RWPE1 (cell line): Measurements from ENCODE around the gene CNOT4.
"Not testable (repeated sequence)": the region's sequence is repeated elsewhere in the genome, so short reads cannot be mapped to it uniquely, and the experiment has no call there.

ENCODE experiments used
- CTCF ChIA-PET: fragments of 350-600 bp; sonication (Branson Sonifier 250); formaldehyde crosslinking; extraction: SDS; loops from one replicate; lab custom pipeline; 2021; lab: Yijun Ruan, JAX
- POLR2A ChIA-PET: fragments of 400-600 bp; formaldehyde crosslinking; extraction: SDS; loops from one replicate; lab custom pipeline; 2020; ENCODE audit warnings: antibody characterized with exemption; ENCODE audit not compliant: low non-redundant PET; lab: Yijun Ruan, JAX
- DNase-seq: peaks from one replicate; pipeline ENCODE4 v3.0.0; 2012; ENCODE audit warnings: low spot score
- H3K27ac ChIP-seq: fragments of 450-650 bp; 2 replicates; pipeline ENCODE4 v1.5.1; 2017
- CTCF ChIP-seq: fragments of 450-650 bp; conservative IDR thresholded peaks from 2 replicates; pipeline ENCODE4 v1.5.1; 2017; ENCODE audit warnings: low read depth, mild to moderate bottlenecking

Gene CNOT4

GRCh38 chr7:135490783-135491182, 19.1 kb downstream of the CNOT4 start:
- CTCF ChIA-PET: no interaction called here
- H3K27ac ChIP-seq: no peak overlapping the region
- POLR2A ChIA-PET: no interaction called here
- no peak for TF ChIP-seq CTCF
- DNase-seq: no peak

- CTCF ChIA-PET: no interaction called here
- no peak for TF ChIP-seq CTCF
- H3K27ac ChIP-seq: no peak overlapping the region
- POLR2A ChIA-PET: interaction anchor here (0.6 kb wide), 1 partner anchor 19 kb away, joined by 4 read pairs; no protein-coding TSS in a partner anchor
- no peak for DNase-seq
Observed at GRCh38 chr7:135489791-135490190, 20.1 kb downstream of the CNOT4 start.

- ChIA-PET CTCF (interaction anchor here (0.6 kb wide), 1 partner anchor 26 kb away, joined by 4 read pairs; no protein-coding TSS in a partner anchor), POLR2A (no interaction called here)
- no peak overlapping the region for H3K27ac ChIP-seq
- TF ChIP-seq CTCF: no peak
- no peak for DNase-seq
Observed at GRCh38 chr7:135486261-135486920, 23.5 kb downstream of the CNOT4 start.

GRCh38 chr7:135481598-135481979, 28.3 kb downstream of the CNOT4 start:
- CTCF ChIA-PET: no interaction called here
- no peak for TF ChIP-seq CTCF
- POLR2A ChIA-PET: no interaction called here
- no peak overlapping the region for H3K27ac ChIP-seq
- DNase-seq: no peak

DNA sequence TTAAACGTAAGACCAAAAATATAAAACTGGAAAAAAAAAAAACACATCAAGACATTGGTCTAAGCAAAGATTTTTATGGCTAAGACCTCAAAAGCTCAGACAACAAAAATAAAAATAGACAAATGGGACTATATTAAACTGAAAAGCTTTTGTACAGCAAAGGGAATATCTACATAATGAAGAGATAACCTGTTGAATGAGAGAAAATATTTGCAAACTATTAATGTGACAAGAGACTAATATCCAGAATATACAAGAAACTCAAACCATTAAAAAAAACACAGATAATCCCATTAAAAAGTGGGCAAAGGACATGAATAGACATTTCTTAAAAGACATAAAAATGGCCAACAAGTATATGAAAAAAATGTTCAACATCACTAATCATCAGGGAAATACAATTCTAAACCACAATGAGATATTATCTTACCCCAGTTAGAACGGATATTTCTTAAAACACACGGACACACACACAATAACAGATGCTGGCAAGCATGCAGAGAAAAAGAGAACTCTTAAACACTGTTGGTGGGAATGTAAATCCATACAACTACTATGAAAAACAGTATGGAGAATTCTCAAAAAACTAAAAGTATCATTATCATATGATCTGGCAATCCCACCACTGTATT, 28.8 kb downstream of the CNOT4 start:
- H3K27ac ChIP-seq: no peak overlapping the region
- DNase-seq: no peak
- POLR2A ChIA-PET: no interaction called here
- no peak for TF ChIP-seq CTCF
- CTCF ChIA-PET: no interaction called here

DNA sequence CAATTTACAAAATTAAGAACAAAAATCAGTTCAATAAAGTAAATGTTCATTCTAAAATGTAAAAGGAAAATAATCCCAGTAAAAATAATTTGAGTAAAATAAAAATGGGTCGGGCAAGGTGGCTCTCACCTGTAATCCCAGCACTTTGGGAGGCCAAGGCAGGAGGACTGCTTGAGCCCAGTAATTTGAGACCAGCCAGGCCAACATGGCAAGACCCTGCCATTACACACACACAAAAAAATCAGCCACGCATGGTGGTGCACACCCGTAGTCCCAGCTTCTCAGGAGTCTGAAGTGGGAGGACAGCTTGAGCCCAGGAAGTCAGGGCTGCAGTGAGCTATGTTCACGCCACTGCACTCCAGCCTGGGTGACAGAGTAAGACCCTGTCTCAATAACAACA, 34.4 kb downstream of the CNOT4 start:
- no peak for TF ChIP-seq CTCF
- no peak overlapping the region for H3K27ac ChIP-seq
- ChIA-PET CTCF (interaction anchor here (0.6 kb wide), 1 partner anchor 234 kb away, joined by 3 read pairs; no protein-coding TSS in a partner anchor), POLR2A (no interaction called here)
- no peak for DNase-seq

DNA sequence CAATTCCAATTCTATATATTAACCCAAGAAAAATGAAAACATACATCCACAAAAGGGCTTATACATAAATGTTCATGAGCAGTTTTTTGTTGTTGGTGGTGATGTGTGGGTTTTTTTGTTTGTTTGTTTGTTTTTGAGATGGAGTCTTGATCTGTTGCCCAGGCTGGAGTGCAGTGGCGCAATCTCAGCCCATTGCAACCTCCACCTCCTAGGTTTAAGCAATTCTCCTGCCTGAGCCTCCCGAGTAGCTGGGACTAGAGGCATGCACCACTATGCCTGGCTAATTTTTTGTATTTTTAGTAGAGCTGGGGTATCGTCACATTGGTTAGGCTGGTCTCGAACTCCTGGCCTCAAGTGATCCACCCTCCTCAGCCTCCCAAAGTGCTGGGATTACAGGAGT, 40.2 kb downstream of the CNOT4 start:
- CTCF ChIA-PET, DNase-seq, POLR2A ChIA-PET, H3K27ac ChIP-seq: not testable (repeated sequence)
